DMS79 (cell line): ENCODE measurements around the gene CHI3L1.

Experiments
- DNase-seq: peaks from one replicate; lab custom pipeline; 2025; lab: John Stamatoyannopoulos, UW

CHI3L1 gene

GRCh38 chr1:203151362-203152157, 34.9 kb downstream of the CHI3L1 start:
- DNase-seq, result no peak

GRCh38 chr1:203150511-203151297, 35.8 kb downstream of the CHI3L1 start:
- no peak for DNase-seq

GRCh38 chr1:203149188-203149840, 37.2 kb downstream of the CHI3L1 start:
- DNase-seq, result no peak

- no peak for DNase-seq
These were observed 37.9 kb downstream of the CHI3L1 start for GRCh38 chr1:203148579-203148978.

- DNase-seq, result no peak
These were observed 38.4 kb downstream of the CHI3L1 start for GRCh38 chr1:203148127-203148526.

GRCh38 chr1:203147376-203147775, 39.1 kb downstream of the CHI3L1 start:
- no peak for DNase-seq

- no peak for DNase-seq
These were observed 40.0 kb downstream of the CHI3L1 start for GRCh38 chr1:203146537-203146936.

GRCh38 chr1:203146042-203146369, 40.5 kb downstream of the CHI3L1 start:
- no peak for DNase-seq

- DNase-seq, result no peak
These were observed 41.0 kb downstream of the CHI3L1 start for GRCh38 chr1:203145321-203146041.

GRCh38 chr1:203144661-203145060, 41.8 kb downstream of the CHI3L1 start:
- DNase-seq, result no peak

- DNase-seq, result no peak
These were observed 42.9 kb downstream of the CHI3L1 start for GRCh38 chr1:203143641-203144040.

- no peak for DNase-seq
These were observed 43.7 kb downstream of the CHI3L1 start for GRCh38 chr1:203142684-203143408.

GRCh38 chr1:203142124-203142523, 44.4 kb downstream of the CHI3L1 start:
- no peak for DNase-seq

- DNase-seq, result no peak
These were observed 45.6 kb downstream of the CHI3L1 start for GRCh38 chr1:203140743-203141520.

- no peak for DNase-seq
These were observed 46.5 kb downstream of the CHI3L1 start for GRCh38 chr1:203139976-203140475.

GRCh38 chr1:203138066-203138465, 48.4 kb downstream of the CHI3L1 start:
- DNase-seq, result no peak

GRCh38 chr1:203137324-203137723, 49.2 kb downstream of the CHI3L1 start:
- no peak for DNase-seq

GRCh38 chr1:203136409-203137042, 50.0 kb downstream of the CHI3L1 start:
- no peak for DNase-seq

- no peak for DNase-seq
These were observed 50.7 kb downstream of the CHI3L1 start for GRCh38 chr1:203135636-203136305.
